Stimulated activated CD8-positive, alpha-beta memory T cell treated with anti-CD3 and anti-CD28 coated beads, Interleukin-12 subunit alpha, Interleukin-12 subunit beta, amount 100 ng/mL, for 24 hours (primary cell): Measurements from ENCODE around the gene SIGLEC7.

Source experiments
- DNase-seq: peaks from one replicate; pipeline ENCODE4 v3.0.0-alpha.2; 2020; ENCODE audit errors: extremely low read depth

The SIGLEC7 gene

GRCh38 chr19:51142119-51142518 is at the start of gene SIGLEC7:
Gene SIGLEC7 (plus strand): TSS chr19:51142301. CDS start chr19:51142370, 69 bp downstream.
- no peak for DNase-seq

- DNase-seq = no peak
Observed at GRCh38 chr19:51093101-51093500, 49.0 kb upstream of the SIGLEC7 start.

- no peak for DNase-seq
Observed at GRCh38 chr19:51093510-51094345, 48.4 kb upstream of the SIGLEC7 start.

GRCh38 chr19:51094696-51095279 is 47.3 kb upstream of the SIGLEC7 start:
- DNase-seq = no peak

- no peak for DNase-seq
Observed at GRCh38 chr19:51096473-51097165, 45.5 kb upstream of the SIGLEC7 start.

GRCh38 chr19:51097166-51097738 is 44.8 kb upstream of the SIGLEC7 start:
- DNase-seq = peak; percentile 31

GRCh38 chr19:51097796-51098195 is 44.3 kb upstream of the SIGLEC7 start:
- no peak for DNase-seq

GRCh38 chr19:51098365-51099046 is 43.6 kb upstream of the SIGLEC7 start:
- DNase-seq = no peak

GRCh38 chr19:51099047-51099382 is 43.1 kb upstream of the SIGLEC7 start:
- no peak for DNase-seq

- DNase-seq = no peak
Observed at GRCh38 chr19:51100601-51101000, 41.5 kb upstream of the SIGLEC7 start.

GRCh38 chr19:51101171-51101865 is 40.8 kb upstream of the SIGLEC7 start:
- DNase-seq = no peak

- no peak for DNase-seq
Observed at GRCh38 chr19:51102991-51103390, 39.1 kb upstream of the SIGLEC7 start.

- DNase-seq = no peak
Observed at GRCh38 chr19:51103926-51104341, 38.2 kb upstream of the SIGLEC7 start.

- no peak for DNase-seq
Observed at GRCh38 chr19:51107406-51108065, 34.6 kb upstream of the SIGLEC7 start.

- DNase-seq = peak; percentile 96
Observed at GRCh38 chr19:51108066-51108804, 33.9 kb upstream of the SIGLEC7 start, which contains the start of gene CTU1. Gene CTU1 (minus strand): TSS chr19:51108409. CDS start chr19:51104569, 3,840 bp downstream.

- DNase-seq = peak; percentile 38
Observed at GRCh38 chr19:51108805-51109146, 33.3 kb upstream of the SIGLEC7 start.

GRCh38 chr19:51110666-51110971 is 31.5 kb upstream of the SIGLEC7 start:
- DNase-seq = no peak

- DNase-seq = no peak
Observed at GRCh38 chr19:51111606-51112005, 30.5 kb upstream of the SIGLEC7 start.

GRCh38 chr19:51114087-51114729 is 27.9 kb upstream of the SIGLEC7 start:
- no peak for DNase-seq
